H7 (cell line): Measurements from ENCODE around the gene FAM110D. TPM values are rescaled to one million over a fixed set of nuclear protein-coding genes. Genes with fewer than 3 reads are reported as not detected.

ENCODE experiments used
- DNase-seq: peaks from one replicate; pipeline ENCODE4 v3.0.0; 2012
- H3K27me3 ChIP-seq: 2 replicates; pipeline ENCODE4 v1.6.0; 2011; ENCODE audit warnings: mild to moderate bottlenecking, low read length; ENCODE audit not compliant: control insufficient read depth, insufficient read depth
- H3K36me3 ChIP-seq: replicated peaks from 2 replicates; pipeline ENCODE4 v1.5.1; 2011; ENCODE audit warnings: low read length; ENCODE audit not compliant: control insufficient read depth, insufficient read depth
- H3K4me3 ChIP-seq: 2 replicates; pipeline ENCODE4 v1.5.1; 2011; ENCODE audit warnings: low read depth, mild to moderate bottlenecking, control low read depth, low read length, moderate library complexity; ENCODE audit not compliant: insufficient read depth
- total RNA-seq: library from RNA; depleted of rRNA; stranded (reverse); fragments of >200 nt; shearing (Covaris generic); gene quantifications from 2 replicates; pipeline ENCODE4 v1.2.3, GENCODE V29; 2014

Gene FAM110D
- total RNA-seq, 1 experiment from 2014 or later = 2.7 TPM

GRCh38 chr1:26164861-26165842 is 6.3 kb downstream of the FAM110D start:
- Histone ChIP-seq H3K36me3 (no peaks in the 10 kb centered on the region), H3K27me3 (peaks cover 49% of the 10 kb centered on the region), H3K4me3 (peak overlapping the region; percentile 35)
- DNase-seq = peak; percentile 59

DNA sequence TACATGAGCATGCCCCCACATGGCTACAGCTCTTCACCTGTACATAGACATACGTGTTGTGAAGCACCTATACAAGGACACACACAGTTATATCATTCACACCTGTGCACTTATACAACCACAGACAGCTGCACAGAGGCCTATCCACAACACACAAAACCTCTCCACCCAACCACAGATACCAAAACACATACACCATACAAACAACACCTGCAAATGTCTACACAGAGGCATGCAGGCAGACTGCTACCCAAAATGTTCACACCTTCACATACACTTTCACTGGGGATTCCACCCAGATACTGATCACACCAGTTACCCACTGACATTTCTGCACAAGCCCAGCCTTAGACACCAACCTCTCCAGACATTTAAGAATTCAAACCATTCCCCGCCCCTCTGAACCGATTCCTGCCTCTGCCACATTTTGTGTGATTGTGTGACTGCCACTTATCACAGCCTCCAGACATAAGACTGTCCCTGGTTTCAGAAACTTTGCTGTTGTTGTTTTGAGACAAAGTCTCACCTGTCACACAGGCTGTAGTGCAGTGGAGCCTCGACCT is 7.9 kb downstream of the FAM110D start:
- peaks cover 4% of the 10 kb centered on the region for H3K36me3 ChIP-seq
- H3K4me3 ChIP-seq = no peak overlapping the region
- peaks cover 32% of the 10 kb centered on the region for H3K27me3 ChIP-seq
- DNase-seq = no peak

DNA sequence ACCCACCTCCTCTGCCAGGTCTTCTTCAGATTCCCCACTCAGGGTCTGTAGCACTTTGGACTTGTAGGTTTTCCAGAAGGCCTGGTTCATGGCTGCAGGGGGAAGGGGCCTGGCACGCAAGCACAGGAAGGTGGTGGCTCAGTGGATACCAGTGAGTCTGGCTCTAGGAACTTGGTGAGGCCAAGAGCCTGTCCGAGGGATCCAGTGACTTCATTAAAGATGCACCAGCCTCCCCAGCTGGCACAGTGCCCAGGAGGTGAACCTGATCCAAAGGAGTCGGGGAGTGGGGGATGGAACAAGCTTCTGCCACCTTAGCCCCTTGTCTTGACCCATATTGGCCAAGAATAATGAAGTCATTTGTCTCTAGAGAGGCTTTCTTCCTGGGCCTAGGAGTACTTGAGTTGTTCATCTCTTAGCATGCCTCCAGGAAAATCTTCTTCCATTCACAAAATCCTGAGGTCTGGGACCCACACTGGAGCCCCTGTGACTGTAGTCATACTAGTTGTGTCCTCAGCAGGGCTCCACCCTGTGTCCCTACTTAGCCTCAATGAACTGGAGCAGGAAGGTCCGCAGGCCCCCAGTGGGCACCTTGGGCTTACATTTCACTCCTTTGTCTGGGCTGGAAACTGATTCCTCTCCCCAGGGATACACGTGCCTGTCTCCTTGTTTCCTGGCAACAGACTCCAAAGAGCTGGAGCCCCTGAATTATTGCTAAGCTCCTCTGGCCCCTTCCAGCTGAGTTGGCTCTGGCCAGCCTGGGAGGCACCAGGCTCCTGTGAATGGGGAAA is 9.7 kb downstream of the FAM110D start, which contains the start of gene C1orf232:
Gene C1orf232, minus strand, starts transcription at position 554 of the 788 bp plus-strand sequence. Its CDS starts 464 bp downstream, at position 90.
- Histone ChIP-seq H3K27me3 (peaks cover 16% of the 10 kb centered on the region), H3K36me3 (peaks cover 4% of the 10 kb centered on the region), H3K4me3 (peak within 1 kb of the TSS; percentile 97)
- peak; percentile 43 for DNase-seq

GRCh38 chr1:26169198-26169554 is 10.3 kb downstream of the FAM110D start:
- Histone ChIP-seq H3K4me3 (no peak overlapping the region), H3K36me3 (peaks cover 4% of the 10 kb centered on the region), H3K27me3 (peaks cover 11% of the 10 kb centered on the region)
- no peak for DNase-seq

- Histone ChIP-seq H3K27me3 (peaks cover 11% of the 10 kb centered on the region), H3K36me3 (peaks cover 4% of the 10 kb centered on the region)
- DNase-seq = peak; percentile 99
These were observed 11.0 kb downstream of the FAM110D start, which contains the start of gene ZNF593 for GRCh38 chr1:26169669-26170471. Gene ZNF593, plus strand, starts transcription at chr1:26169908. Its CDS starts 76 bp downstream, at chr1:26169984.

GRCh38 chr1:26170472-26170821 is 11.6 kb downstream of the FAM110D start:
- Histone ChIP-seq H3K36me3 (peaks cover 4% of the 10 kb centered on the region), H3K4me3 (peak overlapping the region; percentile 97), H3K27me3 (peaks cover 7% of the 10 kb centered on the region; the same call in 1 of the 2 replicates)
- DNase-seq = no peak

More at GRCh38 chr1:26169669-26170471, 11.0 kb downstream of the FAM110D start, which contains the start of gene ZNF593:
- peak within 1 kb of the TSS; percentile 97 for H3K4me3 ChIP-seq

DNA sequence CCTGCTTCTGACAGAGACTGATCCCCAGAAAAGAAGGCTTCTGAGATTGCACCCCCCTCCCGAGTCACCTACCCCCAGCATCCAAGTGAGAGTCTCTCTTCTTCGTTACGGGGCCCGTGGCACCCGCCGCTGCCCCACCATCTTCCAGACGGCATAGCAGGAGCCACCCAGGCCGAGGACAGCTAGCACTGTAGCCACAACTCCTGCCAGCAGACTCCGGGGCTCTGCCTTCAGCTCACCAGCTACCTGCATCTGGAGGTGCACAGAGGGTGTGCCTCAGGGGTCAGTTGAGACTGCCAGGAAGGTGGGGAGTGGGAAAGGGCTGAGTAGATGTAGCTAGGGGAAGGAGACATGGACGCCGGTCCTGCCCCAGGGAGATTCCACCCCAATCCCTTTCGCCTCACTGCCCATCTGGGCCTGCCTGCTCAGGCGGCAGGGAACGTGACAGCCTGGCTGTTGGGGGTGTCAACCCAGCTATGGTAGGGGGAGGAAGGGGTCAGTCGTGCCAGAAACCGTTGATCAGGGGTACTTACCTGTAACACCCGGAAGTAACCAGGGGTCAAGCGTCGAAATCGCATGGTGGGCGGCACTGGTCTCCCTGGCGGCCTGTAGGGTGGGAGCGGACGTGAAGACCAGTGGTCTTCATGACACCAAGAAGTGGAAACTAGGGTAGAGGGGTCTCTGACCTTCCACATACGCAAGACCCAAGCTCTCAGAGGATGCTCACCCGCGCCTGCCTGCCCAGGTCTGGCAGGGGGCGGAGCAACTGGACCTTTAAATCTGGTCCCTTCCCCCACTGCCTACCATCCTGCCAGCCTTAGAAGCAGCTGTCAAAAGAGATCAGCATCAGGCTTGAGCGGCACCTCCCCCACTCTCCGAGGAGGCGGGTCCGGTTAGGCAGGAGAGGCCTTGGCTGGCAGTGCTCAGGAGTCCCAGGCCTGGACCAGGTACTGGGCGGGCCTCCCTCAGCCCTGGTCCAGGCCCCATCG is 12.5 kb downstream of the FAM110D start, which contains the start of gene ZNF593OS:
Gene ZNF593OS, minus strand, starts transcription at position 749 of the 989 bp plus-strand sequence. Its CDS starts 171 bp downstream, at position 578.
- Histone ChIP-seq H3K4me3 (no peak within 1 kb of the TSS; the same call in 1 of the 2 replicates), H3K36me3 (peaks cover 4% of the 10 kb centered on the region), H3K27me3 (peaks cover 5% of the 10 kb centered on the region; the same call in 1 of the 2 replicates)
- peak; percentile 61 for DNase-seq

- Histone ChIP-seq H3K4me3 (no peak overlapping the region), H3K27me3 (no peaks in the 10 kb centered on the region), H3K36me3 (peaks cover 4% of the 10 kb centered on the region)
- DNase-seq = no peak
These were observed 16.5 kb downstream of the FAM110D start for GRCh38 chr1:26175346-26175745.

DNA sequence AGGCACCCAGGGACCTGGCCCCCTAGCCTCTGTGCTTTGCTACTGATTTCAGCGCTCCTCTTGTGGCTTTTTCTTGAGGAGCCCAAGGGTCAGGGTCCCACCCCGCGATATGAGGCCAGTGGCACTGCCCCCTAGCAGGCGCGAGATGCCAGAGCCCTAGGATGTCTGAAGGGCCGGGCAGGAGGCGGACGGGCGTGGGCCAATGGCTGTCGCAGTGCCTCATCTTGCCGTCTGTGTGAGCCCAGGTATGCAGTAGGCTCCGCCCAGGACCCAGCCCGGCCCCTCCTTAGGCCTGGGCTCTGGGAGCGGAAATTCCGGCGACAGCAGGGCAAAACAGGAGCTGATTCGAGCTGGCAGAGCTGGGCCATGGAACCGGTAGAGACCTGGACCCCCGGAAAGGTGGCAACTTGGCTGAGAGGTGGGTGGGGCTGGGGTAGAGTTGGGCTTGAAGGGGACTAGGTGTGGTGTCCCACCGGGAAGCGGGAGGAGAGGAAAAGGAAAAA is 18.4 kb downstream of the FAM110D start, which contains the start of gene CNKSR1:
Gene CNKSR1, plus strand, starts transcription at position 310 of the 503 bp plus-strand sequence. Its CDS starts 57 bp downstream, at position 367.
- Histone ChIP-seq H3K27me3 (no peaks in the 10 kb centered on the region), H3K4me3 (peak within 1 kb of the TSS; percentile 45), H3K36me3 (peaks cover 1% of the 10 kb centered on the region; the same call in 1 of the 2 replicates)
- peak; percentile 98 for DNase-seq

- H3K4me3 ChIP-seq = no peak overlapping the region
- no peak for DNase-seq
- H3K36me3 ChIP-seq = peaks cover 1% of the 10 kb centered on the region
- H3K27me3 ChIP-seq = no peaks in the 10 kb centered on the region
These were observed 21.2 kb downstream of the FAM110D start for GRCh38 chr1:26180010-26180506.

DNA sequence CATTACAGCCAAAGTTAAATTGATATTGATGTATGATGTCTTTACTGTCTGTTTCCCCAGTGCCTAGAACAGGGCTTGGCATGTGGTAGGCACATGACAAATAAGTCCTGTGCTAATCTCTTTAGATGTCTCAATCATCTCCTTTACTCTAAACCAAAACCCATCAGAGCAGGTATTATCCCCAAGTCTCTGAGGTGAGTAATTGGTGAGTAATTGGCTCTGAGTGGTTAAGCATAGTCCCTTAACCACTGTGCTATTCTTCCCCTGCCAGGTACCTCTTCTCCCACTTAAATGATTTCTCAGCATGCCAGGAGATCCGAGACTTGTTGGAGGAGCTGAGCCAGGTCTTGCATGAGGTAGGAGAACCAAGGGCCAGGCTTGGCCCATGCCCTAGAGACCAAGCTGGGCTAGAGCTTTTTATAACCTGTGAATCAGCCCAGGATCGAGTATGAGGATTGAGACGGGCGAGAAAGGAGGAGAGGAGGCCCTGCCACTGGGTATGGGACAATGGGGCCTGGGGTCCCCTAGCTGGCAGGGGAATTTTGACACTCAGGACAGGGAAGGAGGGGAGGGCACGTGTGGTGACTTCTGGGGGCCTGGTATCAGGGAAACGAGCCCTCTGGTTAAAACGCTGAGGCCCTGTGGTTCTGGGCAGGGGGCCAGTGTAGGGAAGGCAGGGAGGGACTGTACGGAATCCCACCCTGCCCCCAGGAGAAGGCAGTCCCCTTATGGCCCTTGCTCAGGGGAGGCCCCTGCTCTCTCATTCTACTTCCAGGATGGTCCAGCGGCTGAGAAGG is 22.9 kb downstream of the FAM110D start:
- no peak overlapping the region for H3K4me3 ChIP-seq
- peaks cover 1% of the 10 kb centered on the region for H3K36me3 ChIP-seq
- H3K27me3 ChIP-seq = no peaks in the 10 kb centered on the region
- DNase-seq = no peak

DNA sequence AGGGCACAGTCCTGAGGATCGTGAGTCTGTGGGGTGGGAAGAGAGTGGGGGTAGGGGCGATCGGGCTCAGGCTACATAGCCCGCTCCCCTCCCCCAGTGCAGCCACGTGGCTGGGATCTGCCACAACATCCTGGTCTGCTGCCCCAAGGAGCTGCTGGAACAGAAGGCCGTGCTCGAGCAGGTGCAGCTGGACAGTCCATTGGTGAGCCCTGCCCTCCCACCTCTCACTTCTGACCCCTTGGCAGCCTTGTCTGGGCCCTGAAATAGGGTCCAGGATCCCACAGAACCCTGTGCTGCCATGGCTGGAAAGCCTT is 23.5 kb downstream of the FAM110D start:
- Histone ChIP-seq H3K27me3 (no peaks in the 10 kb centered on the region), H3K4me3 (no peak overlapping the region), H3K36me3 (peaks cover 1% of the 10 kb centered on the region)
- DNase-seq = no peak
